Nucleus accumbens (tissue), 56 donors: ENCODE data around the gene LDLRAP1.

Experiments used
- DNase-seq, 56 donors: peaks; one replicate each; lab custom pipeline; 2025; lab: John Stamatoyannopoulos, UW

LDLRAP1 gene

GRCh38 chr1:25541889-25542658 lies 1.3 kb upstream of the LDLRAP1 start:
- DNase-seq: peak in 1 of 56 donors; percentile 17

- DNase-seq: no peak
Measured at GRCh38 chr1:25543005-25543424, 391 bp upstream of the LDLRAP1 start.

GRCh38 chr1:25544243-25544764 lies 898 bp downstream of the LDLRAP1 start:
- no peak for DNase-seq

- DNase-seq: peak in 45 of 56 donors; percentile 17 to 76 (median 52)
Measured at GRCh38 chr1:25544819-25545218, 1.4 kb downstream of the LDLRAP1 start.

- DNase-seq: no peak
Measured at GRCh38 chr1:25545767-25546166, 2.4 kb downstream of the LDLRAP1 start.

- no peak for DNase-seq
Measured at GRCh38 chr1:25546193-25546592, 2.8 kb downstream of the LDLRAP1 start.

- DNase-seq: no peak
Measured at GRCh38 chr1:25548601-25549000, 5.2 kb downstream of the LDLRAP1 start.

GRCh38 chr1:25549273-25550154 lies 6.1 kb downstream of the LDLRAP1 start:
- DNase-seq: no peak

- DNase-seq: no peak
Measured at GRCh38 chr1:25550155-25550506, 6.7 kb downstream of the LDLRAP1 start.

- DNase-seq: no peak
Measured at GRCh38 chr1:25550683-25551310, 7.4 kb downstream of the LDLRAP1 start.

- DNase-seq: no peak
Measured at GRCh38 chr1:25553749-25554429, 10.5 kb downstream of the LDLRAP1 start.

- no peak for DNase-seq
Measured at GRCh38 chr1:25554430-25554780, 11.0 kb downstream of the LDLRAP1 start.

GRCh38 chr1:25554886-25555752 lies 11.7 kb downstream of the LDLRAP1 start:
- no peak for DNase-seq

- DNase-seq: no peak
Measured at GRCh38 chr1:25555753-25556092, 12.3 kb downstream of the LDLRAP1 start.

- DNase-seq: no peak
Measured at GRCh38 chr1:25556132-25556670, 12.8 kb downstream of the LDLRAP1 start.

- no peak for DNase-seq
Measured at GRCh38 chr1:25556791-25557476, 13.5 kb downstream of the LDLRAP1 start.

- no peak for DNase-seq
Measured at GRCh38 chr1:25557543-25557942, 14.1 kb downstream of the LDLRAP1 start.

GRCh38 chr1:25559031-25559430 lies 15.6 kb downstream of the LDLRAP1 start:
- no peak for DNase-seq

- DNase-seq: no peak
Measured at GRCh38 chr1:25560001-25560400, 16.6 kb downstream of the LDLRAP1 start.
